Gastrocnemius medialis (tissue), 4 donors: ENCODE results near the gene KIF3C. TPM values are rescaled to one million over a fixed set of nuclear protein-coding genes. Genes with fewer than 3 reads are reported as not detected.

ENCODE experiments used
- ATAC-seq, 2 donors: fragments of 150-250 bp; one replicate each; pipeline ENCODE4 v1.9.1; 2016
- DNase-seq, 2 donors: peaks; one replicate each; pipeline ENCODE4 v3.0.0-alpha.2; 2019
- H3K27ac ChIP-seq, 4 donors: fragments of 200-600 bp; sonication (generic); 1 replicate in 1 of 4; 2 replicates in 3 of 4; pipeline ENCODE4 v1.5.1; 2016 to 2018; ENCODE audit warnings: mild to moderate bottlenecking in 2 of 4, moderate library complexity in 1 of 4
- H3K27me3 ChIP-seq, 3 donors: fragments of 200-600 bp; sonication (generic) in 2 of 3; 1 replicate in 1 of 3; 2 replicates in 2 of 3; pipeline versions ENCODE4 v1.5.1 to v1.6.0; 2016 to 2019; ENCODE audit warnings: mild to moderate bottlenecking in 1 of 3, moderate library complexity in 1 of 3
- H3K36me3 ChIP-seq, 2 donors: fragments of 200-600 bp; sonication (generic) in 1 of 2; one replicate each; pipeline ENCODE4 v1.5.1; 2017 to 2018
- H3K4me1 ChIP-seq, 2 donors: fragments of 200-600 bp; sonication (generic) in 1 of 2; one replicate each; pipeline ENCODE4 v1.5.1; 2016 to 2017; ENCODE audit warnings: mild to moderate bottlenecking in 2 of 2
- H3K4me3 ChIP-seq, 4 donors: fragments of 200-600 bp; sonication (generic) in 3 of 4; 1 replicate in 1 of 4; 2 replicates in 3 of 4; pipeline ENCODE4 v1.5.1; 2016 to 2019; ENCODE audit warnings: mild to moderate bottlenecking in 2 of 4
- H3K9me3 ChIP-seq, 3 donors: fragments of 200-600 bp; sonication (generic) in 2 of 3; 1 replicate in 1 of 3; 2 replicates in 2 of 3; pipeline ENCODE4 v1.5.1; 2016 to 2019
- CTCF ChIP-seq, 5 experiments: fragments of 450-650 bp in 3 of 5; fragments of 200-600 bp in 2 of 5; sonication (generic) in 2 of 5; IDR thresholded peaks in 4 of 5; conservative IDR thresholded peaks in 1 of 5; 1 replicate in 4 of 5; 2 replicates in 1 of 5; pipeline ENCODE4 v1.5.1; 2016 to 2019; ENCODE audit warnings: antibody characterized with exemption in 5 of 5, mild to moderate bottlenecking in 3 of 5, moderate library complexity in 3 of 5
- POLR2A ChIP-seq, 2 donors: fragments of 450-650 bp; IDR thresholded peaks; one replicate each; pipeline ENCODE4 v1.6.1; 2017; ENCODE audit warnings: antibody characterized with exemption in 2 of 2, mild to moderate bottlenecking in 2 of 2, moderate library complexity in 2 of 2
- in situ Hi-C, 4 donors: fragments of 200-750 bp; cut with MboI; loops; one replicate each; pipeline versions ENCODE4 v1.15.0 to v1.8.0; 2017; ENCODE audit warnings: low sequenced_read_pairs in 4 of 4
- intact Hi-C: fragments of 100-400 bp; cut with DNase I; formaldehyde crosslinking; loops from one replicate; pipeline ENCODE4 v1.15.1; 2023; ENCODE audit warnings: low total_unique reads
- total RNA-seq, 4 donors: library from RNA; depleted of rRNA; stranded (reverse); fragments of >200 nt; gene quantifications; one replicate each; pipeline versions ENCODE4 v1.1.0 to v1.2.3, GENCODE V29; 2016

KIF3C gene
- total RNA-seq, 4 donors from 2014 or later: 1.1 to 4.4 (median 2.1) TPM

- H3K36me3 ChIP-seq: no peaks in the 10 kb centered on the region
- TF ChIP-seq POLR2A (IDR thresholded peaks at IDR 0.05) (no peak), CTCF (IDR thresholded peaks at IDR 0.05 in 4 of 5, conservative IDR thresholded peaks at IDR 0.05 in 1 of 5) (no peak)
- in situ Hi-C loops: no loop called here
- no peaks in the 10 kb centered on the region for H3K27me3 ChIP-seq
- H3K4me1 ChIP-seq: peaks cover 13 to 15% of the 10 kb centered on the region in 2 donors
- intact Hi-C loops: no loop called here
- ATAC-seq: no peak
- no peak overlapping the region for H3K4me3 ChIP-seq
- no peak for DNase-seq
- H3K27ac ChIP-seq: no peak overlapping the region
- H3K9me3 ChIP-seq: no peaks in the 10 kb centered on the region
Observed at GRCh38 chr2:25891672-25892071, 90.6 kb downstream of the KIF3C start.

GRCh38 chr2:25887624-25888242, 94.6 kb downstream of the KIF3C start:
- H3K36me3 ChIP-seq: no peaks in the 10 kb centered on the region
- no peaks in the 10 kb centered on the region for H3K4me1 ChIP-seq
- TF ChIP-seq POLR2A (IDR thresholded peaks at IDR 0.05) (no peak), CTCF (IDR thresholded peaks at IDR 0.05 in 4 of 5, conservative IDR thresholded peaks at IDR 0.05 in 1 of 5) (no peak)
- no peaks in the 10 kb centered on the region for H3K9me3 ChIP-seq
- H3K27ac ChIP-seq: no peak overlapping the region
- intact Hi-C loops: no loop called here
- in situ Hi-C loops: no loop called here
- no peak overlapping the region for H3K4me3 ChIP-seq
- no peak for DNase-seq
- no peak for ATAC-seq
- no peaks in the 10 kb centered on the region for H3K27me3 ChIP-seq

GRCh38 chr2:25885933-25886332, 96.4 kb downstream of the KIF3C start:
- no peaks in the 10 kb centered on the region for H3K27me3 ChIP-seq
- ATAC-seq (no peak), DNase-seq (no peak)
- H3K4me1 ChIP-seq: no peaks in the 10 kb centered on the region
- no peaks in the 10 kb centered on the region for H3K9me3 ChIP-seq
- no peaks in the 10 kb centered on the region for H3K36me3 ChIP-seq
- no peak overlapping the region for H3K27ac ChIP-seq
- TF ChIP-seq CTCF (IDR thresholded peaks at IDR 0.05 in 4 of 5, conservative IDR thresholded peaks at IDR 0.05 in 1 of 5): no peak
- no peak for TF ChIP-seq POLR2A (IDR thresholded peaks at IDR 0.05)
- H3K4me3 ChIP-seq: no peak overlapping the region
- intact Hi-C loops: no loop called here
- in situ Hi-C loops: no loop called here

- TF ChIP-seq CTCF (IDR thresholded peaks at IDR 0.05 in 4 of 5, conservative IDR thresholded peaks at IDR 0.05 in 1 of 5) (no peak), POLR2A (IDR thresholded peaks at IDR 0.05) (no peak)
- intact Hi-C loops (no loop called here), in situ Hi-C loops (no loop called here)
- ATAC-seq (no peak), DNase-seq (no peak)
- H3K36me3 ChIP-seq: no peaks in the 10 kb centered on the region
- no peaks in the 10 kb centered on the region for H3K27me3 ChIP-seq
- no peak overlapping the region for H3K27ac ChIP-seq
- no peak overlapping the region for H3K4me3 ChIP-seq
- H3K9me3 ChIP-seq: no peaks in the 10 kb centered on the region
- H3K4me1 ChIP-seq: peaks cover 4 to 8% of the 10 kb centered on the region in 2 donors
Observed at GRCh38 chr2:25881764-25882163, 100.5 kb downstream of the KIF3C start.
